COLO668 (cell line): ENCODE results near the gene FANCB.

Source experiments
- DNase-seq: peaks from one replicate; lab custom pipeline; 2025; ENCODE audit not compliant: unreplicated experiment; lab: John Stamatoyannopoulos, UW

The FANCB gene

DNA sequence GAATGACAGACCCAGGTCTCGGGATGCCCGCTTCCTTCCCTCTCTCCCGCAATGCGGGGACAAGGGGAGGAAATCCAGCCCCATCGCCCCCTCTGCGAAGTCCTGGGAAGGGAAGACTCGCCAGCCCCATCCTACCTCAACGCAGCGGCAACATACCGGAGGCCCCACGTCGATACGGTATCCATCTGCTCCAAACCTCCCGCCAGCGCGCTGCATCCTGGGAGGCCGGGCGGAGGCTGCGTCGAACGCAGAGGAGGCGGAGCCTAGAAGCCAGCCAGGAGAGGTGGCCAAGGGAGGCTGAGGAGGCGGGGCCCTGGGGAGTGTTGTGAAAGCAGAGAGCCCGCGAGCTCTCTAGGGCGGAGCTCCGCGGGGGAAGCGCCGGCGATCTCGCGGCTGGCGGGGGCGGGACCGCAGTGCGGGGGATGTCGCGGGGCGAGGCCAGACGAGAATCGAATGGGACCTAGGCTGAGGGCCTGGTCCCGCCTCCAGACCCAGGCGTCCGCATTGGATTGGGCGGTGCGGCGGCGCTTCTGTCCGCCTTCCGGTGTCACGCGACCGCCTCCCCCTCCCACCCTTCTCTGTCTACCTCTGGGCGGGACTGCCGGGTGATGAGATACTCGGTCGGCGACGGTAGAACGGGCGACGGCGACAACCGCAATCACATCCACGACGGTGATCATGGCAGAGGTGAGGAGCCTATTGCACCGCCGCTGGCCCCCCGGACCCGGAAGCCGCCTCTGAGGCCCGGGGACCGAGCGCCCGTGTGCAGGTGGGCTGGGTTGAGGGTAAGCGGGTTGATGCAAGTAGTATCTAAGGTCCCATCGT lies at the start of gene FANCB, which contains the start of gene MOSPD2:
Gene FANCB, minus strand, starts transcription at position 219 of the 825 bp plus-strand sequence. CDS start 7,559 bp downstream, outside the sequence.
Gene MOSPD2, plus strand, starts transcription at position 571 of the 825 bp plus-strand sequence. Its CDS starts 108 bp downstream, at position 679.
- DNase-seq, result peak; percentile 97

DNA sequence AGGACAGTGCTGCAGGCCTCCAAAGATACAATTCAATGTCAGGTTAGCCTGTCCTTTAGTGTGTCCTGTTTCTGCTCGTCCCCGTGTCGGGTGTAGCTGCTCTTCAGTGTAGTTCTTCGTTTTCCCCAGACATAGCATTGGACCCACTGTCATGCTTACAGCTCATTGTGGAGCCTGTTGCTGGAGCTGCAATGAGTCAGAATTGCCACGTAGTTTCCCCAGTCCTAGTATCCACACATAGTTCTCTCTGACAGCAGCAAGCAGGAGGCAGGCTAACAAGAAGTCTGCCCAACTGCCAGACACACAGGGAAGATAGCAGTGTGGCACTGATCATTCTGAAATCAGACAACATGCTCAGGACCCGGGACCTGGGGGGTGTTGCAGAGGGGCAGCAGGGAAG lies 49.6 kb upstream of the FANCB start:
- DNase-seq, result no peak

DNA sequence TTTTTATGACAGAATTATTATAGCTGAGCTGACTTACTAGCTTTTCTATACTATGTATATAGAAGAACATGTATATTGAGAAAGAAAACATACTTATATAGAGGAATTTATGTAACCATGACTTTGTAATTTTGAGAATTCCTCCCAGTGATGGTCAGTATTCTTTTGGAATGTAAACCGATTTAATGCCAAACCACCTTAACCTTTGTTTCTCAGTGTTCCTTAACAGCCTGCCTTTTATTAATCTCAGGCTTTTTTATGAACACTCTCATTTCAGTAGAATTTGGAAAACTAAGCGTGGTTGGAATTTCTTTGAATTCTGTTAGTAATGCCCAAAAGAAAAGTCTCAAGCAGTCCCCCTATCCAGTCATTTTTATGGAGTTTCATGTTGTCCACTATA lies 47.3 kb upstream of the FANCB start:
- no peak for DNase-seq

DNA sequence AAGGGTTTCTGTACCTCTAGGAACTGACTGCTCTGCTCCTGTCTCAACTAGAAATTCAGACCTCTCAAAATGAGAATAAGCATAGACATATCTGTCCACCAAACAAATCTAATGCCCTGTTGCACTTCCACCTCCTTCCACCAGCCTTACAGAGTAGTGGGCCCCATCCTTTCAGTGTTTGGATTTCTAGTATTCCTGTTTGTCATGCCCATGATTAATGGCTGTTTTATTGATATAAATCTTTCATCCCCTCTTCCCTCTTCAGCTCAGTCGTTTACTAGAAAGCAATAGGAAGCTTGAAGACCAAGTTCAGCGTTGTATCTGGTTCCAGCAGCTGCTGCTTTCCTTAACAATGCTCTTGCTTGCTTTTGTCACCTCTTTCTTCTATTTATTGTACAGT lies 46.5 kb upstream of the FANCB start:
- no peak for DNase-seq

DNA sequence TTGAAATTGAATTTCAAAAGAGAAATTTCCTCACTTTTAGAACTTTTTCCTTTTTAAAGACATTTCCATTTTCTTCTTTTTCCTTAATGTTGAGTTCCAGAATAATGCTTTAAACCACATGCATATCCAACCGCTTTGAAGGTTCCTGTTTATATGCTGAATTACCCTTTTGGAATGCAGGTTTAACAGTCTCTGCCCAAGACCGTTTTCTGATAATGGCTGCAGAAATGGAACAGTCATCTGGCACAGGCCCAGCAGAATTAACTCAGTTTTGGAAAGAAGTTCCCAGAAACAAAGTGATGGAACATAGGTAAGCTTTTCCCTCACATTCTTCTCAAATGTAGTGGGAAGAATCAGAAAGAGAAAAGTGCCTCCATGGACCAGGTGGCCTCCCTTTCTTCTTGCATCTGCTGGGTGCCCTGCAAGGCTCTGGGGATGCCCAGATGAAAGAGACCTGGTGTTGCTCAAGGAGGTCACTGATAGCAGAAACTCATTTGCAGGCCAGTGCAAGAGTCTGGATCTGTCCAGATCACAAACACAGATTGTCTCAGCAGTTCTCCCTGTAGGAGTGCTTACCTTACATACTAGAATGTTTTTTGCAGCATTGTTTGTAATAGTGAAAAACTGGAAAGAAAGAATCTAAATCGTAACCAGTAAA lies 43.3 kb upstream of the FANCB start:
- no peak for DNase-seq

DNA sequence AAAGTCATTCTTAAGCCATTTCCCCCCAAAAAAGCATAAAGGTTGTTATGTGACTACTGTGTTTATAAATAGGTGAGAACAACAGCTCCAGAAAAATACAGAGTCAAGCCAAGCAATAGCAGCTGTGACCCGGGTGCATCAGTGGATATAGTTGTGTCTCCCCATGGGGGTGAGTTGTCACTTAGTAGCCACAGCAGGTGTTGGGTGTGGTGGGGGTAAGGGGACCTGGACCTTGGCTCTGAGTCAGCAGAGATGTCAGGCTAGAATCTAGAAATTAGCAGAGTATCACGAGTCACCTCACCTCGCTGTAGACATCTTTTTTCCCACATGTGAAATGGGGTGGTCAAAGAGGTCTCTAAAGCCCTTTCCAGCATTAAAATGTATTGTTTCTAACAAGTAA lies 42.7 kb upstream of the FANCB start:
- no peak for DNase-seq

DNA sequence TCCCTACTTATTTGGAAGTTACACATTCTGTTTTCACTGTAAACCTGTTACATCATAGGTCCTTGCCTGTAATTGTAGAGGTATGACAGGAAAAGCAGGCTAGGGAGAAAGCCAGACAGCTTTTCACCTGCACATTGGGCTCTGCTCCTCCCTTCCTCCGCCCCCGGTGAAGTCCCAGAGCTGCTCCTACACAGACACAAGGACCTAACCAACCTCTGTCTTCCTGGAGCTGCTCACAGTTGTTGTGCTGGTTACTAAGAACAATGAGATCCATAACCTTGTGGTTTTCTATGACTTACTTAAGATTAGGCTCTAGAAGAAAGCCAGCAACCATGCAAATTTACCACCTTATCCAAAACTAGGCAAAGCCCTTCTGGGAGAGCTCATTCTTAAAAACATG lies 40.4 kb upstream of the FANCB start:
- no peak for DNase-seq

DNA sequence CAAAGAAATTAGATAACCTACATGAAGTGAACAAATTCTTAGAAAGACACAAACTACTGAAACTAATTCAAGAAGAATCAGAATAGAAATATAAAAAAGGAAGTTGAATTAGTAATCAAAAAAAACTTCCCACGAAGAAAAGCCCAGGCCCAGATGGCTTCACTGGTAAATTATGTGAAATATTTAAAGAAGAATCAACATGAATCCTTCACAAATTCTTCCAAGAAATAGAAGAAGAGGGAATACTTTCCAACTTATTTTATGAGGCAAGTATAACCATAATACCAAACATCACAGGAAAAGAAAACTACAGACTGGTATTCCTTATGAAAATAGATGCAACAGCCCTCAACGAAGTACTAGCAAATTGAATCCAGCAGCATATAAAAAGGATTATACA lies 31.0 kb upstream of the FANCB start:
- no peak for DNase-seq

DNA sequence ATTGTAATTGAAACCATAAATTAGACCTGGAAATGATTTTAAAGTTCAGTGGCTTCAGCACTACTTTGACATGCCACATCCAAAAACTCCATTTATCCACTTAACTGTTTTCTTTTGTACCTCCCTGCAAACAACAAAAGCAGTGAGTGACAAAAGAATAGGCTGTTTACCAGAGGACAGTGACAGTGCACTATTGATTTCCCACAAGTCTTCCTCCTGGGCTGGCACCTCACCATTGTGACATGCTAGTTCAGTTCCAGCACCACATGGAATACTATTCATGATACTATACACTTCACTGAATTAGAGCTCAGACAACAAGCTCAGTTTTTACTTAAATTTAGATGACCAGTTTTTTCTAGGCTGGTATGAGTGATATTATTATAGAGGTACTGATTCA lies 29.7 kb upstream of the FANCB start:
- DNase-seq, result no peak

DNA sequence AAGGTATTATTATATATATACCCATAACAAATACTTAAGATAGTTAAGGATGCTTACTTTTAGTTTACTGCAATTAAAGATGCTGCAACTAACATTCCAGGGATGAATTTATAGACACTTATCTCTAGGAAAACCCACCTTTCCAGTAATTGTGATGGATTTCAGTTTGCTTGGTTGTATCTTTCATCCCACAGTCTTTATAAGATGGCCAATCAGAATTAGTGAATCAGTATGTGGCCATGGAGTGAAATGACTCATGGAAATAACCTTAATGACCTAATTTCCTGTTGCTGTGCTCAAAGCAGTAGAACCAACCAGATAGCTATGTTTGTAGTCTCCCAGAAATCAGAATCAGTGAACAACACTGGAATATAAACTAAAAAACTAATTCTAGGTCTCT lies 26.7 kb upstream of the FANCB start:
- no peak for DNase-seq

DNA sequence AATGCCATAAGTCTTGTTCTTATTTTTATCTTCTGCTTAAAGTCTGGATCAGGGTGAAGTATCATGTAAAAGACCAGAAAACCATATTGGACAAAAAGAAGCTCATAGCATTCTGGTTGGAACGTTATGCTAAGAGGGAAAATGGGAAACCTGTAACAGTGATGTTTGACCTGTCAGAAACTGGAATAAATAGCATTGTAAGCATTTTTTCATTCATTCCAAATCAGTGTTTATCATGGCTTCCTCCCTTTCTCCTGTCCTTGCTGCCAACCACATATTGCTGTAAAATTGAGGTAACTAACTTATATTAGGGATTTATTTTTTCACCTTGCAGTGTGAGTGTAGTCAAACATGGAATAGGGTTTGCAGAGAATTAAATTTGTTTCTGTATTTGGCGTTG lies 24.2 kb upstream of the FANCB start:
- no peak for DNase-seq

DNA sequence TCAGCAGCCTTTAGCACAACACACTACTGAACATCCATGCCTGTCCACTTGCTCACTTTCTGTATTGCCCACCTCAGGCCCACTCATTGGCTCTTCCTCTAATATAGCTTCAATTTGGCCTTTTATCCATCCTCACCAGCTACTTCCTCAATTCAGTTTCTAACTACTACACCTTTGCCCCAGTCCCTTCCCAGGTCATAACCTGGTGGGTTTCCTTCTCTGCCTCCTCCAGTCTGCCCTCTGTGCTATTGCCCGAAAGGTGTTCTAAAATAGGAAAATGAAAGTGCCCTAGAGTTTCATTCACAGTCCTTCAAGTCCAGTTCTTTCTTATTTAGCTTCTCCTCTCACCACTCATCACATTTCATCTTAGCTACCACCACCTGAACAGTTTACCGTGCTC lies 23.4 kb upstream of the FANCB start:
- no peak for DNase-seq

DNA sequence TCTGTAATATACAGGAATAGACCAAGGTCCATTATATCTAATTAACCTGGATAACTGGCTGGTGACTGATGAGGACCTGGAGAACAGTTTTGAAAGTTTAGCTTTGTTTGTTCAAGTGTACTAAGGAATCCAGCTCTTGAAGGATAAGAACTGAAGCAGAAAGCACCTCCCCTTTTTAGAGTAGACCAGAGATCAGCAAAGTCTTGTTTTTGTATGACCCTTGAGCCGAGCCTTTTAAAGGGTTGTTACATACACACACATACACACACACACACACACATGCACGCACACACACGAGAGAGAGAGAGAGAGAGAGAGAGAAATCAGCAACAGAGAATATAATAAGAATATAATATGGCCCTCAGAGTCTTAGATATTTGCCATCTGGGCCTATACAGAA lies 13.4 kb upstream of the FANCB start:
- no peak for DNase-seq

DNA sequence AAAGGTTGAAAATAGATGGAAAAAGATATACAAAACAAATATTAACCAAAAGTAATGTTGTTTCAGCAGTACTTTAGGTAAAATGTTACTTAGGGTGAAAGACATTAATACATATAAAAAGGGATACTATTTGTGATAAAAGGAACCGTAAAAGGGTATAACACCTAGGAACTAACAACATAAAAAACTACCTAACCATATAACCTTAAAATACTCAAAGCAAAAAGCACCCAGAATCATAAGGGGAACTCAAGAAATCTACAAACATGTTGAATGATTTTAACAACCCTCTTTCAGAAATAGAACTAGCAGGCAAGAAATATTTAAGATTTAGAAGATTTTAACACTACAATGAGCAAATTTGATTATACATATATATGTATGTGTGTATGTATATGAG lies 11.8 kb upstream of the FANCB start:
- DNase-seq, result no peak

DNA sequence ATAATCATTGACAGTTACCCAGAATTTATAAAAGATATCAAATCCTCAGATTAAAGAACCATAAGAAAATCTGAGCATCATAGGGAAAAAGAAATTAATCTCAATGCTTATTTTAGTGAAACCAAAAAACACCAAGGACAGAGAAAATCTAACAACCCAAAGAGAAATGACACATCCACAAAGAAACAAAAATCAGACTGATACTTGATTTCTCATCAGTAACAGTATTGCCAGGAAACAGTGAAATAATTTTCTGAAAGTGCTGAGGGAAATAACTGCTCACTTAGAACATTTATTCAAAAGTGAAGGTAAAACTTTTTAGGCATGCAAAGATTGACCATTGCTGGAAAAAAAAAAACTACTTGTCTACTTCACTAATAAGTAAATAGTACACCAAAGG lies 11.0 kb upstream of the FANCB start:
- no peak for DNase-seq

DNA sequence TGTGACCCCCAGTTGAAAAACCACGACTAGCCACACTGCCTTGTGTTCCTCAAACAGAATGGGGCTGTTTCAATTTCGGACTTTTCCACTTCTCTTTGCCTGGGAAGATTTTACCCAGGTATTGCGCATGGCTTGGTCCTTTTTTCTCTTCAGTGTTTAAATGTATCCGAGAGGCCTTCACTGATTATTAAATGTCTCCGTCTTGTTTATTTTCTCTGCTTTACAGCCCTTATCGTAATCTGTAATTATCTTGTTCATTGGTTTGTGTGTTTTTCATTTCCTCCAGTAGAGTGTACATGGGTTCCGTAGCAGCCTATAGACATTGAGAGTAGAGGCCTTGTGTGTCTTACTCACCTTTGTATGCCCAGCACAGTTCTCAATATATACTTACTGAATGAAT lies 2.8 kb upstream of the FANCB start:
- DNase-seq, result no peak

DNA sequence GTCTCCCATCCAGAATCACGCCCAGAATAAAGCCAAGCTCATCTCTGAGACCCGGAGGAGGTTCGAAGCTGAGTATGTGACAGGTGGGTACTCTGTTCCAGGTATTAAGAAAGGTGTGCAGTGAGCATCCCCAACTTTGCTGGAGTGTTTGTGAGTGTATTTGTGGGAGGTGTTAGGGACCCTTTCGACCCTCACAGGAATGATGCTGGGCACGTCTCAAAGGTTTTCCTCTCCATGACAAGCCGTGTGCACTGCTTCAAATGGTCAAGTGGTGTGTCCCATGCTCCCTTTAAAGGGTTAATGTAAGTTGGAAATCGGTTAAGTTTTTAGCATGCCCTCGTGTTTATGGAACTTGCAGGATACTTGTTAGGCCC lies 794 bp upstream of the FANCB start:
- no peak for DNase-seq

DNA sequence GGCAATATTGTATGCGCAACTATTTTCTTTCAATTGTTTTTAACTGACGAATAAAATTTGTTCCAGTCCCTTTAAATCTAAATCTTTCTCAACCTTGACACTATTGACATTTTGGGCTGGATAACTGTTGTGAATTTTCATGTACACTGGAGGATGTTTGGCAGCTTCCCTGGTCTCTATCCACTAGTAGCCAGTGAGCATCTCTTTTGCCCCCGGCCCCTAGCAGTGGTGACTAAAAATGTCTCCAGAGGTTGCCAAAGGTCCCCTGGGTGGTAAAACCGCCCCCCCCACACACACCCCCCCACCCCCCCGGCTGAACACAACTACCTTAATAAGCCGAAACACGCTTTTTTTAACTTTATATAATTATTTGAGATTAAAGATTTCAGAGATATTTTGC lies 514 bp downstream of the FANCB start:
- peak; percentile 1 for DNase-seq

DNA sequence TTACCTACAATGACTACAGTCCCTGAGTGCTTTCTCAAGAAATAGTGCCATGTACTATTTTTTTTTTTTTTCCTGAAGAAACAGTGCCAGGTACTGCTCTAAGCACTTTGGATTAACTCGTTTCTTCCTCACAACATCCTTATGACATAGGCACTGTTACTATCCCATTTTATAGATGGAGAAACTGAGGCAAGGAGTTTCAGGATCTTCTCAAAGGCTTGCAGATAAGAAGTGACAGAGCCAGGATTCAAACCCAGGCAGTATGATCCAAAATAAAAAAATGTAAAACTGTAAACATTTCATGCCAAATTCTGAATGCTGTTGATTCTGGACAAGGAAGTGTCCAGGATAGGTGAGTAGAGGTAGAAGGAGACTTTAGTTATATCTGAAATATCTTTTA lies 1.1 kb downstream of the FANCB start:
- no peak for DNase-seq

DNA sequence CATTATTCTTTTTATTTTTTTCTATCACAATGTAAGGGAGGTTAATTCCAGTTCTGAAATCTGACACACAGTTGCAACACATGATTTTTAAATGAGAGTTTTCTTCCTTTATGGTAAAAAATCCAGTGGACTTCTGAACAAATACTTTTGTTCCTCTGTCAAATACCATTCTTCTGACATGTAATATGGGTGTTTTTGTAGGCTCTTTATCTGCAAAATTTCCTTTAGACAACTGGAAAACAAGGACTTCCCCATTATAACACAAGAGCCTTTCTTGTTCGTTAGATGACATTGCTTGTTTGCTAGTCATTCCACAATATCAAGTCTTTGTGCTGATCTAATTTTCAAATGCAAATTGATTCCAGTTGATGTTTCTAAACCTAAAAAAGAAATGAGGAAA lies 7.7 kb downstream of the FANCB start:
- no peak for DNase-seq

DNA sequence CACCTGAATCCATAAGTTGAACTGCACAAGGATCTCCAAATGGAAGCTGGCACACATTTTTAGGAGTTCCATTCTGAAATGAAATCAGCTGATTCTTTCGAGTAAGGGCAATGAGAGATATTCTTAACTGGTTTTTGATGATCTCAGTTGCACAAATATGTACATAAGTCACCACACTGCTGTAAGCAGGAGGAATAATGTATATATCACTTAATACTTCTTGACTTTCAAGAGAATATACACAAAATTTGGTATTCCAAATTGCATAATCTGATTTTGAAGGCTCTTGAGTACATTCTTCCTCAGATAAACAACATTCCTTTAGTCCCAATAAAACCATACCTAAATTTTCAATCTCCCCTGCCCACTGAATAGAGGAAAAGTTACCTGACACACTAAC lies 8.2 kb downstream of the FANCB start:
- no peak for DNase-seq

DNA sequence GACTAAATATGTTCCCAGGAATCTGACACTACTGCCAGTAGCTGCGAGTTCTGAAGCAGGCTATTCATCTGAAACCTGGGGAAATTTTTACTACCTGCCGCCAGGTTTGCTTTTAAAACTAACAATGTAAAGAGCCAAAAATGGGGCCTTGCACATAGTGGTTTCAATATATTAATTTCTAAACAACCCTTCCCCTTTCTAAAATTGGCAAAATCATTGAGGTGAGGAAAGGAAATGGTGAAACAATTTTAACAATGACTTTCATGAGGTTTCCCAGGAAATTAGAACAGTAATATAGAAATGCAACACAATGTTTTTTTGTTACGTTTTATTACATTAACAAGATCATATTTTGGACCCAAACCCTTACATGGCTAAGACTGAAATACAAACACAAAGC lies 21.3 kb downstream of the FANCB start:
- no peak for DNase-seq

DNA sequence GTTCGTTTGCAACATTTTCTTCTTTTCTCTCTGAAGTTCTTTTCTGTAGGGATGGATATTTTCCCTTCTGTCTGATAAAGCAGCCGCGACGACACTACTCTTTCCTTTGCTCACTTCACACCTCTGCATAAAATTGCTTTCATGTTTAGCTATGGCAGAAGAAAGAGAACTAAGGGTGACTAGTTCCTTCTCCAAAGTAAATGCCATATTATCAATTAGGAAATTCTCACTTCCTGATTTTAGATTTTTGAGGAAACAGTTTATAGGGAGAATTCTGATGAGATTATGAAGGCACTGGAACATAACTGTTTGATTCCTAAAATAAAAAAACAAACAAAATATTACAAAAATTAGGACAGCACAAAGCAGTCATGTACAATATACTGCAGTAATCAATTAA lies 29.2 kb downstream of the FANCB start:
- no peak for DNase-seq
